OCI-LY7 (cell line): Measurements from ENCODE around the gene TSR2. TPM values are rescaled to one million over a fixed set of nuclear protein-coding genes. Genes with fewer than 3 reads are reported as not detected.

Source experiments
- BruUV-seq: library from RNA; stranded (reverse); fragments of 400-500 nt; replicated peaks from 2 replicates; lab custom pipeline; 2021; lab: Mats Ljungman, UMichigan
- CTCF ChIA-PET: fragments of 300-600 bp; sonication (Branson Sonifier 250); formaldehyde crosslinking; loops from one replicate; lab custom pipeline; 2022; ENCODE audit warnings: antibody characterized with exemption; ENCODE audit not compliant: unreplicated experiment; lab: Charles Lee
- POLR2A ChIA-PET: fragments of 300-600 bp; sonication (Branson Sonifier 250); formaldehyde crosslinking; loops from one replicate; lab custom pipeline; 2022; ENCODE audit warnings: antibody characterized with exemption; lab: Charles Lee
- DNase-seq: peaks from one replicate; pipeline ENCODE4 v3.0.0-alpha.2; 2015; ENCODE audit warnings: low spot score
- H2AFZ ChIP-seq: fragments of 200-600 bp; sonication (generic), shearing (Covaris generic); 2 replicates; pipeline ENCODE4 v1.6.1; 2014; ENCODE audit warnings: mild to moderate bottlenecking, antibody characterized with exemption, low read length, moderate library complexity
- H3K27ac ChIP-seq: fragments of 200-600 bp; sonication (generic); 2 replicates; pipeline ENCODE4 v1.5.1; 2014; ENCODE audit warnings: mixed run types, low read depth, mild to moderate bottlenecking, moderate library complexity, low read length, inconsistent platforms; ENCODE audit not compliant: poor library complexity, severe bottlenecking
- H3K36me3 ChIP-seq: fragments of 200-600 bp; sonication (generic); 2 replicates; pipeline ENCODE4 v1.6.1; 2014; ENCODE audit warnings: mild to moderate bottlenecking, antibody characterized with exemption, low read length, moderate library complexity, mixed read lengths; ENCODE audit not compliant: insufficient read depth
- H3K4me1 ChIP-seq: fragments of 200-600 bp; sonication (generic); 2 replicates; pipeline ENCODE4 v1.5.1; 2014; ENCODE audit warnings: mild to moderate bottlenecking, low read length; ENCODE audit not compliant: insufficient read depth, poor library complexity, severe bottlenecking
- H3K4me2 ChIP-seq: fragments of 200-600 bp; sonication (generic); 2 replicates; pipeline ENCODE4 v1.6.1; 2014; ENCODE audit warnings: mild to moderate bottlenecking, low read length
- H3K4me3 ChIP-seq: fragments of 200-600 bp; sonication (generic); 2 replicates; pipeline ENCODE4 v1.5.1; 2014; ENCODE audit warnings: mild to moderate bottlenecking, low read depth, low read length; ENCODE audit not compliant: poor library complexity, severe bottlenecking
- H3K79me2 ChIP-seq: fragments of 200-600 bp; sonication (generic); 2 replicates; pipeline ENCODE4 v1.6.1; 2016; ENCODE audit warnings: low read depth, mild to moderate bottlenecking, low read length, moderate library complexity, mixed read lengths; ENCODE audit not compliant: insufficient read depth
- H3K9me2 ChIP-seq: fragments of 200-600 bp; sonication (generic); 2 replicates; pipeline ENCODE4 v1.6.1; 2016; ENCODE audit warnings: mild to moderate bottlenecking, low read length, mixed read lengths; ENCODE audit not compliant: insufficient read depth
- H3K9me3 ChIP-seq: fragments of 200-600 bp; sonication (generic); 2 replicates; pipeline ENCODE4 v1.6.1; 2014; ENCODE audit warnings: mild to moderate bottlenecking, mixed run types, low read length, mixed read lengths
- H4K20me1 ChIP-seq: fragments of 200-600 bp; sonication (generic); 2 replicates; pipeline ENCODE4 v1.6.1; 2014; ENCODE audit warnings: mild to moderate bottlenecking, antibody characterized with exemption, low read length, moderate library complexity, mixed read lengths; ENCODE audit not compliant: insufficient read depth
- CTCF ChIP-seq: fragments of 200-600 bp; sonication (generic); conservative IDR thresholded peaks from 2 replicates; pipeline ENCODE4 v1.5.1; 2014; ENCODE audit warnings: mild to moderate bottlenecking, antibody characterized with exemption, low read length, moderate library complexity, mixed read lengths
- EZH2phosphoT487 ChIP-seq: fragments of 200-600 bp; sonication (generic); IDR thresholded peaks from 2 replicates; pipeline ENCODE4 v1.6.1; 2018; ENCODE audit warnings: low read depth, borderline replicate concordance, mild to moderate bottlenecking, mixed run types, antibody characterized with exemption, low read length, moderate library complexity, mixed read lengths
- intact Hi-C: fragments of 100-400 bp; cut with micrococcal nuclease; formaldehyde crosslinking; loops from one replicate; pipeline ENCODE4 v1.10.0; 2022; ENCODE audit not compliant: unreplicated experiment
- total RNA-seq, 2 experiments: library from RNA; depleted of rRNA in 1 of 2; stranded (reverse); fragments of >200 nt in 1 of 2; shearing (Covaris generic) in 1 of 2; gene quantifications; 2 replicates each; pipeline ENCODE4 v1.2.3, GENCODE V29; 2014 to 2022

The TSR2 gene
- total RNA-seq, 2 experiments from 2014 or later: 14.6 to 30.7 TPM

- no peaks in the 10 kb centered on the region for H3K9me2 ChIP-seq
- intact Hi-C loops: no loop called here
- peak overlapping the region; percentile 88; the same call in 1 of the 2 replicates for H2AFZ ChIP-seq
- peaks cover 20% of the 10 kb centered on the region for H3K4me1 ChIP-seq
- no peaks in the 10 kb centered on the region for H4K20me1 ChIP-seq
- peak overlapping the region; percentile 50 for H3K4me2 ChIP-seq
- ChIA-PET CTCF (no interaction called here), POLR2A (interaction anchor here (0.5 to 0.7 kb wide), 4 partner anchors 108 to 392 kb away, joined by 3 to 4 read pairs (median 4); no protein-coding TSS in a partner anchor)
- peak overlapping the region; percentile 61 for H3K27ac ChIP-seq
- no peak for TF ChIP-seq EZH2phosphoT487
- no peak for TF ChIP-seq CTCF
- H3K9me3 ChIP-seq: no peaks in the 10 kb centered on the region
- no peaks in the 10 kb centered on the region for H3K79me2 ChIP-seq
- no peaks in the 10 kb centered on the region for H3K36me3 ChIP-seq
- no TSS peak for BruUV-seq
- DNase-seq: peak; percentile 82
- no peak overlapping the region for H3K4me3 ChIP-seq
These were observed 39.2 kb downstream of the TSR2 start for GRCh38 chrX:54479136-54480111.

DNA sequence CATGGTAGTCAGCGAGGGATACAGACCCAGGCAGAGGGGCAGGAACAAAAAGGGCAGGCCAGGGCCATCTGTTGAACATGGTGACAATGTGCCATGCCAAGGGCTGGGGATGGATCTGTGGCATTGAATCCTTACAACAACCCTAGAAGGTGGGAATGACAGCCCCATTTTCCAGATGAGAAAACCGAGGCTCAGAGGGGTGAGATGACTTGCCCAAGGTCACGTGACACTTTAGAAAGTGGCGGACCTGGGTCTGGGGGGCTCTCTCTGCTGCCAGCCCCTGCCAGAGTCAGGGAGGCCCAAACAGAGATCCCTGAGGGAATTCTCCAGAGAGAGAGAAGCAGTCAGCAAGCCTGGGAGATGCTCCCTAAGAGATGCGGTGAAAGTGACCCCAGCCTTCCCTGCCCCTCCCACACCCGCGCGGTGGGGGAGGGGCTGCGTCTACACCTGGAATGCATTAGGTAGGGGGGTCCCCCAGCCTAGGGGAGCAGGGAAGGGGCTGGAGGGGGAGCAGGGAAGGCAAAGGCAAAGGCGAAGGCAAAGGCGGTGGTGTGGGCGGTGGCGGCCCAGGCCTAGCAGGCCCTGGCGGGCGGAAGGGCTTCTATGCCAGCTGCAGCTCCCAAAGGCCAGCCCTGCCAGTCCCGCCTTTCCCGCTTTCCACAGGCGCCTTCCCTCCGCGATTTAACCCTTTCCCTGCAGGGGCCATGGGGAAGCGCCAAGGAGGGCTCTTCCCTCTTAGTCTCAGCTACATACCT, 42.8 kb downstream of the TSR2 start:
- Histone ChIP-seq H3K4me1 (peaks cover 20% of the 10 kb centered on the region), H3K9me2 (no peaks in the 10 kb centered on the region), H2AFZ (no peak overlapping the region), H3K4me2 (no peak overlapping the region), H3K4me3 (no peak overlapping the region), H3K79me2 (no peaks in the 10 kb centered on the region), H3K36me3 (no peaks in the 10 kb centered on the region), H4K20me1 (no peaks in the 10 kb centered on the region), H3K9me3 (no peaks in the 10 kb centered on the region), H3K27ac (no peak overlapping the region)
- TF ChIP-seq CTCF (no peak), EZH2phosphoT487 (no peak)
- BruUV-seq: no TSS peak
- intact Hi-C loops: no loop called here
- CTCF ChIA-PET: no interaction called here
- DNase-seq: no peak
- POLR2A ChIA-PET: interaction anchor here (0.6 kb wide), 1 partner anchor 17 kb away, joined by 3 read pairs; no protein-coding TSS in a partner anchor
